Stimulated activated CD4-positive, alpha-beta T cell treated with anti-CD3 and anti-CD28 coated beads, Interleukin-4, amount 100 ng/mL, for 48 hours (primary cell): ENCODE data around the gene BARX1.
A peak's percentile ranks its signal among the peaks of the same experiment; 100 is the strongest.
"Not testable (repeated sequence)": the region's sequence is repeated elsewhere in the genome, so short reads cannot be mapped to it uniquely, and the experiment has no call there.

Experiments used
- DNase-seq, 2 donors: peaks; one replicate each; pipeline ENCODE4 v3.0.0-alpha.2; 2020; ENCODE audit warnings: low read depth in 2 of 2

Gene BARX1

DNA sequence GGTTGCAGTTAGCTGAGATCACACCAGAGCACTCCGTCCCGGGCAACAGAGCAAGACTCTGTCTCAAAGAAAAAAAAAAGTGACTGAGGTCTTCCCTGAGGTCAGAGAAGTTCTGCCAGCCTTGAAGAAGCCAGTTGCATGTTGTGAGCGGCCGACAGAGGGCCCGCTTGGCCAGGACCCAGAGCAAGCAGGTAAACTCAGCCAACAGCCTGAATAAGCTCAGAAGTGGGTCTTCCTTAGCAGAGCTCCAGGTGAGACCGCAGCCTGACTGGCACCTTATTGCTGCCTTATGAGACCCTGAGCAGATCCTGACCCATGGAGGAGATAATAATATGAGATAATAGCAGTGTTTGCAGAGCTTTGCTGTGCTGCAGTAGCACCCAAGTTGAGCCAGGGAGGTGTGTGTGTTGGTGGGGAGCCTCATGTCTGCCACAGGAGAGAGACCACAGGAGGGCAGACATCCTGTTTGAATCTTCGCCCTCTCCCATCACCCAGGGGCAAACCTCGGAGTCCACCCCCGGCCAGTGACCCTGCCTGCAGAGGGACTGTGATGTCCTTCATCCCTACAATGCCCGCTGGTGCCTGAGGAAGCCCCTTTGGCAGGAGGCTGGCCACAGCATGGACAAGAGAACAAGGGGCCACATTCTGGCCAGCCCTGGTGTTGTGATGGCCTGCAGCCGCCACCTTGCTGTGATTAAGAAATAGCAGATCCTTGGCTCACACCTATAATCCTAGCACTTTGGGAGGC lies 10.8 kb upstream of the BARX1 start:
- DNase-seq = no peak

GRCh38 chr9:93964685-93965084 lies 9.5 kb upstream of the BARX1 start:
- DNase-seq = no peak

GRCh38 chr9:93963969-93964368 lies 8.8 kb upstream of the BARX1 start:
- no peak for DNase-seq

GRCh38 chr9:93963489-93963888 lies 8.3 kb upstream of the BARX1 start:
- DNase-seq = not testable (repeated sequence)

DNA sequence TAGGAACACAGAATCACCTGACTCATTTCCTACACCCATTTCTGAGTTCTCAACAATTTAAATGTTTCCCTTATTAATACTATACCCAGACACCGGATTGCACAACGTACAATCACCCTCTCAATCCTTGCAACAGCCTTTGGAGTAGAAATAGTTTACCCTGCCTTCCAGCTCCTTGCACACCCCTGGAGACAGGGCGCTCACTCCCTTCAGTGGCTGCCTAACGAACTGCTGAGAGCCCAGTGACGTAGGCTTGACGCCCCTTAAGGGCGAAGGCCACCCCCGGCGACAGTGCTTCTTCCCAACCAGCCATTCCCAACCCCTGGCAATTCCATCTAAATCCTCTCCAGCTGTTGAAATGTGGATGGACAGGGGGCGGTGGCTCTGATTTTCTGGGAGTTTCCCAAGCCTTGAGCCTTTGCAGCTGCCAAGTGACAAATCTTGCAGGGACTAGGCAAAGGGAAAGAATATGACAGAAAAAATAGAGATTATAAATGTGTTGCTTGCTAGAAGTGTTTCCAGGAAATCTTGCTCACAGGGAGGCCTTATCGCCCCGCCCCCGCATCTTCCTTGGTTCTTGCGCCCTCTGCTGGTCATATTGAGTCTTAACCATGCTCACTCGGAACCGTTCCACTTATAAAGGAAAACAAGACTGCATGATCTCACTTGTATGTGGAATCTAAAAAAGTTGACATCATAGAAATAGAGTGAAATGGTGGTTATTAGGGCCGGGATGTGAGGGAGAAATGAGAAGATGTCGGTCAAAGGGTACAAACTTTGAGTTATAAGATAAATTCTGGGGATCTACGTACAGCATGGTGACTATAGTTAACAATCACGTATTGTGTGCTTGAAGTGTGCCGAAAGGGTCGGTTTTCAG lies 7.6 kb upstream of the BARX1 start:
- peak; percentile 70 to 73 for DNase-seq

DNA sequence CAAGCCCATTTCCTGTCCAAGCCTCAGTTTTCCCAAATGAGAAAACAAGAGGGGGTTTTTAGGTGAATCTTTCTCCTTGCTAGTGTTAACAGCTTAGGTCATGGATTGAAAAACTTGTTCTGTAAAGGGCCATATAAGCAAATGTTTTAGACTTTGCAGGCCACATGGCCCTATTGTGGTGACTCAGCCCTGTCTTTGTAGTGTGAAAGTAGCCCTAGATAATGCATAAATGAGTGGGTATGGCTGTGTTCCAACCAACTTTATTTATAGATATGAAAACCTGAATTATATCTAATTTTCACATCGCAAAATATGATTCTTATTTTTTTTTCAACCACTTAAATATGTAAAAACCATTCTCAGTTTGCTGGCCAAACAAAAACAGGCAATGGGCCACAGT lies 6.9 kb upstream of the BARX1 start:
- DNase-seq = no peak

GRCh38 chr9:93960971-93961841 lies 6.1 kb upstream of the BARX1 start:
- DNase-seq = no peak

- no peak for DNase-seq
Measured at GRCh38 chr9:93960221-93960970, 5.2 kb upstream of the BARX1 start.

GRCh38 chr9:93959739-93960154 lies 4.6 kb upstream of the BARX1 start:
- DNase-seq = no peak

DNA sequence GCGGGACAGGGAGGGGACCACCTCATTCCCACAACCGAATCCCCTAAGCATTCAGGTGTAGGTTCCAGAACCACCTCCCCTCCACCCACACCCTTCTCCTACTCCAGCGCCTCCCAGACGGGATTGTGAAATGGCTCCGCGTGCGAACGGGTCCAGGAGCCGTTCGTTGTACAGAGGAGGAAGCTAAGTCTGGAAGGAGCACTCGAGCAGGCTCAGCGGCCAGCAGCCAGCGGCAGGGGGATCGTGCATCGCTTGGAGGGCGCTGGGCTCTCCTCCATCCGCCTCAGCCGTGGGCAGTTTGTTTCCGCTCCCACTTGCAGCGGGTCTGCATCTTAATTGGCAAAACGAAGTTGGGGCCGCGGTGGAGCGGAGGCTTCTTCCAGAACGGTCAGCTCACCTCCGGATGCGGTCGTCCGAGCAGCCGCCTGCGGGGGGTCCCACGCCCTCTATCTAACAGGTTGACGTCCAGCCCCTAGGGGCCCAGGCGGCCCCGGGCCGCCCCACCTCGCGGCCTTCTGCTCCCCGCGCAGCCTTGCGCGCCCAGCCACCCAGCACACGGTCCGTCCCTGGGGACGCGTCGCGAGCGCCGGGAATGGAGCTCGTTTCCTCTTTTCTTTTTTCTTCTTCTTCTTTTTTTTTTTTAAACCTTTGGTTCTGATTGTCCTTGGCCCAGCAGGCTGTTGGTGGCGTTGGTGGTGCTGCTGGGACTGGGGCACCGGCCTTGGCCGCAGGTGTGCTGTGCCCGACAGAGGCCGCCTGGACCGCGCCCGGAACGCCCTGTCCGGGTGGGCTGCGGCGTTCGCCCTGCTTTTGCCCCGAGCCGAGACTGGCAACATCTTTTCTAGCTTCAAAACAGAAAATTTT lies 3.9 kb upstream of the BARX1 start:
- no peak for DNase-seq

GRCh38 chr9:93958121-93958818 lies 3.1 kb upstream of the BARX1 start:
- DNase-seq = no peak

DNA sequence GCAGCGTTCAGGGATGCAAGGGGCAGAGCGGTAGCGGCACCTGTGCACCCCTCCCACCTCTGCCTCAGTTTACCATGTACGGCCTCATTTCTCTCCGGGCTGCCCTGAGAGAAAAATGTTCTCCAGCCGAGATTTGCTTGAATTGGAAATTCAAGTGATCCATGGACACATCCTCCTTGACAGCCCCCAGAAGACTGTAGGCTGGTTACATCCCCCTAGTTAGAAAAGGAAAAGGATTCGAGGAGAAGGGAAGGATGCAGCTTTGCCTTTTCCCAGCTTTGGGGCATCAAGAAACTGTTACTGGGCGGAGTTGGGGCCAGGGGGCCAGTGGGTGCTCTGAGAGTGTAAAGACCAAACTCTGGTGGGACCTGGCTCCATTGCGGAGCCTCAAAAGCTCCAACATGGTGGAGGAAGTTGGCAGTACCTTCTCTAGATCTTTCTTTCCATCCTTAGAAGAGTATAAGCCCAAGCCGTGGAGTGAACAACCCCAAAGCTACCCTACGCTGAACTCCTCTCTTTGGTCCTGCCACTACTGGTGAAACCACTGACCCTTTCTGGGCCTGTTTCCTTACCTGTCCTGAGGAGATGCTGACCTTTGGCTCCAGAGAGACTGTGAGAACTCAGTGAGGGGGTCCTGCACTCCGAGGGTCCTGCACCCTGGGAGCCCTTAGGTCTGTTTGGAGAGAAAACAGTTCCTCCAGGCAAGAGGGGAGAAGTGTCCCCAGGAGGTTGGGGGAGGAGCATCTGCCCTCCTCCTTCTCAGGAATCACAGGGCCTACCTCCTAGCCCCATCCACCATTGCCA lies 1.0 kb upstream of the BARX1 start:
- no peak for DNase-seq

GRCh38 chr9:93954434-93955061 lies 607 bp downstream of the BARX1 start:
- DNase-seq = no peak

GRCh38 chr9:93953496-93954433 lies 1.4 kb downstream of the BARX1 start:
- no peak for DNase-seq

DNA sequence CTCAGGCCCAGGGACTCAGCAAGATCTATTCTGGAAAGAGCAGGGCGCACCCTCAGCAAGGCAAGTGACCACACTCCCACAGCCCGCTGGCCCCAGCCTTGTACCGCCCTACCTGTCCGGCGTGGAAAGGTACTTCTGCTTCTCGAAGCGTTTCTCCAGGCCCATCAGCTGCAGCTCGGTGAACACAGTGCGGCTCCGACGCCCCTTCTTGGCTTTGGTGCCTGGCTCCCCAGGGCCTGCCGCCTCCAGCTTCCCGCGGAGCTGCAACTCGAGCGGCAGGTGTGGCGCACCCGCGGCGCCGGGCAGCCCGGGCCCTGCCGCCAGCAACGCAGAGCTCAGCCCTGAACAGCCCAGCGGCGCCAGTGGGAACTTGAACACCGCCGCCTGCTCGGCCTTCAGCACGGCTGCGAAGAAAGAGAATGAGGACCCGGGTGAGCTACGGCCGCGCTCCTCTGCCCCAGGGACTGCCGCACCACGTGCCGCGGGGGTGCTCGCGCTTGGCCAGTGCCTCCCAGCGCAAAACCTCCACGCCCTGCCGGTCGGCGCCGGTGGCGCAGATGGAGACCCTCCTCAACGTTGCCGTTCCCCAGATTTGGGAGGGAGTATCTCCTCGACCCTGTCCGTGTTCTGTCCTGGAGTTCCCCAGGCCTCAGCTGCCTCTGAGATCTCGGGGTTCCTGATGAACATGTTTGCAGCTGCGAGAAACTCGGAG lies 2.2 kb downstream of the BARX1 start:
- no peak for DNase-seq

GRCh38 chr9:93952119-93952783 lies 2.9 kb downstream of the BARX1 start:
- DNase-seq = no peak
